Keratinocyte (primary cell): Measurements from ENCODE around the gene HMGA1. TPM values are rescaled to one million over a fixed set of nuclear protein-coding genes. Genes with fewer than 3 reads are reported as not detected.
A peak's percentile ranks its signal among the peaks of the same experiment; 100 is the strongest.

Experiments
- DNase-seq: peaks from one replicate; pipeline ENCODE4 v3.0.0-alpha.2; 2011; ENCODE audit warnings: low read depth, missing footprints, low spot score
- FAIRE-seq: peaks from 2 replicates; lab custom pipeline; 2011; peaks lifted over from hg19 to GRCh38; lab: Jason Lieb, UNC
- H2AFZ ChIP-seq: 2 replicates; pipeline ENCODE4 v1.6.0; 2012; ENCODE audit warnings: low read length, control low read depth, inconsistent platforms; ENCODE audit not compliant: control insufficient read depth
- H3K27ac ChIP-seq: 2 replicates; pipeline ENCODE4 v1.5.1; 2011; ENCODE audit warnings: low read length; ENCODE audit not compliant: control insufficient read depth, insufficient read depth
- H3K27me3 ChIP-seq: 3 replicates; pipeline ENCODE4 v1.6.0; 2011; ENCODE audit warnings: low read length; ENCODE audit not compliant: control insufficient read depth, insufficient read depth; ENCODE audit errors: extremely low read depth
- H3K36me3 ChIP-seq, 2 experiments: 2 replicates in 1 of 2; 3 replicates in 1 of 2; pipeline ENCODE4 v1.5.1; 2011; ENCODE audit warnings: low read length in 2 of 2, mild to moderate bottlenecking in 1 of 2; ENCODE audit not compliant: control insufficient read depth in 2 of 2, insufficient read depth in 2 of 2; ENCODE audit errors: extremely low read depth in 1 of 2
- H3K4me1 ChIP-seq: 3 replicates; pipeline ENCODE4 v1.5.1; 2011; ENCODE audit warnings: low read length; ENCODE audit not compliant: control insufficient read depth, insufficient read depth; ENCODE audit errors: extremely low read depth
- H3K4me2 ChIP-seq: 3 replicates; pipeline ENCODE4 v1.6.0; 2011; ENCODE audit warnings: low read depth, low read length; ENCODE audit not compliant: control insufficient read depth, insufficient read depth; ENCODE audit errors: extremely low read depth
- H3K4me3 ChIP-seq, 3 experiments: fragments of 200-600 bp in 1 of 3; sonication (generic) in 1 of 3; 2 replicates in 2 of 3; 3 replicates in 1 of 3; pipeline ENCODE4 v1.5.1; 2011 to 2016; ENCODE audit warnings: low read length in 3 of 3, mild to moderate bottlenecking in 3 of 3, control low read depth in 2 of 3, inconsistent platforms in 1 of 3, low read depth in 1 of 3, mixed read lengths in 1 of 3, mixed run types in 1 of 3, moderate library complexity in 1 of 3; ENCODE audit not compliant: control insufficient read depth in 2 of 3, insufficient read depth in 2 of 3; ENCODE audit errors: extremely low read depth in 1 of 3
- H3K79me2 ChIP-seq: 2 replicates; pipeline ENCODE4 v1.6.0; 2012; ENCODE audit warnings: low read length; ENCODE audit not compliant: control insufficient read depth, insufficient read depth
- H3K9ac ChIP-seq: 3 replicates; pipeline ENCODE4 v1.6.0; 2011; ENCODE audit warnings: low read length; ENCODE audit not compliant: control insufficient read depth, insufficient read depth; ENCODE audit errors: extremely low read depth
- H3K9me1 ChIP-seq: 3 replicates; pipeline ENCODE4 v1.6.0; 2011; ENCODE audit warnings: low read length; ENCODE audit not compliant: control insufficient read depth, insufficient read depth; ENCODE audit errors: extremely low read depth
- H3K9me3 ChIP-seq: 2 replicates; pipeline ENCODE4 v1.5.1; 2012; ENCODE audit warnings: low read depth, low read length; ENCODE audit not compliant: control insufficient read depth
- H4K20me1 ChIP-seq: 3 replicates; pipeline ENCODE4 v1.6.0; 2011; ENCODE audit warnings: low read length; ENCODE audit not compliant: control insufficient read depth, insufficient read depth; ENCODE audit errors: extremely low read depth
- CTCF ChIP-seq, 3 experiments: IDR thresholded peaks in 1 of 3; conservative IDR thresholded peaks in 1 of 3; optimal IDR thresholded peaks in 1 of 3; 2 replicates in 2 of 3; 3 replicates in 1 of 3; pipeline versions ENCODE3 to v1.5.1; 2011; ENCODE audit warnings: low read length in 3 of 3, mild to moderate bottlenecking in 3 of 3, moderate library complexity in 2 of 3, control low read depth in 1 of 3, inconsistent platforms in 1 of 3; ENCODE audit not compliant: insufficient read depth in 2 of 3; ENCODE audit errors: extremely low read depth in 1 of 3
- EZH2 ChIP-seq: IDR thresholded peaks from one replicate; pipeline ENCODE4 v1.6.1; 2012; ENCODE audit warnings: inconsistent platforms, mild to moderate bottlenecking, low read length, moderate library complexity
- dilution Hi-C: fragments of 300-500 bp; cut with MboI; formaldehyde crosslinking; loops from one replicate; pipeline ENCODE4 v1.7.0; 2020; ENCODE audit warnings: low sequenced_read_pairs; ENCODE audit not compliant: extremely low pct_ligation_motif_present
- polyA plus RNA-seq, 5 experiments: library from polyadenylated mRNA; depleted of rRNA in 3 of 5; stranded (reverse) in 3 of 5; stranded (forward) in 1 of 5; unstranded in 1 of 5; fragments of >200 nt; gene quantifications; 1 replicate in 1 of 5; 2 replicates in 3 of 5; 3 replicates in 1 of 5; pipeline versions ENCODE4 v1.2.1 to v1.2.3, GENCODE V29; 2011 to 2012; ENCODE audit warnings: missing spikeins in 2 of 5, low read depth in 1 of 5, low replicate concordance in 1 of 5

The HMGA1 gene
- polyA plus RNA-seq, 1 donor (not counting 4 experiments of a cell fraction or from before 2014, with no cell fraction given): 160 TPM

GRCh38 chr6:34236131-34236442 lies 586 bp upstream of the HMGA1 start:
- Histone ChIP-seq H3K9ac (peak overlapping the region; percentile 82), H3K4me3 (peak overlapping the region; percentile 54 to 71 (median 56)), H3K36me3 (peaks cover 5 to 18% of the 10 kb centered on the region in 2 experiments), H3K4me2 (peak overlapping the region; percentile 86), H3K9me3 (no peaks in the 10 kb centered on the region), H3K9me1 (no peaks in the 10 kb centered on the region), H4K20me1 (peaks cover 2% of the 10 kb centered on the region), H2AFZ (no peak overlapping the region), H3K79me2 (peaks cover 31% of the 10 kb centered on the region), H3K27ac (peak overlapping the region; percentile 83), H3K27me3 (no peaks in the 10 kb centered on the region), H3K4me1 (peaks cover 34% of the 10 kb centered on the region)
- DNase-seq: no peak
- TF ChIP-seq CTCF (optimal IDR thresholded peaks at IDR 0.05 in 1 of 3, IDR thresholded peaks at IDR 0.05 in 1 of 3, conservative IDR thresholded peaks at IDR 0.05 in 1 of 3; ENCODE audit: extremely low read depth in 1 of 3, insufficient read depth in 2 of 3, low read length in 3 of 3) (no peak), EZH2 (no peak)
- dilution Hi-C loops: no loop called here
- peak; percentile 29 for FAIRE-seq

GRCh38 chr6:34237316-34237721 lies 646 bp downstream of the HMGA1 start:
- Histone ChIP-seq H4K20me1 (peaks cover 12% of the 10 kb centered on the region), H3K9me3 (no peaks in the 10 kb centered on the region), H2AFZ (no peak overlapping the region), H3K9me1 (peaks cover 6% of the 10 kb centered on the region), H3K4me1 (peaks cover 46% of the 10 kb centered on the region), H3K79me2 (peaks cover 37% of the 10 kb centered on the region), H3K36me3 (peaks cover 15 to 30% of the 10 kb centered on the region in 2 experiments), H3K4me3 (peak overlapping the region; percentile 82 to 94 (median 90)), H3K27ac (peak overlapping the region; percentile 83), H3K9ac (peak overlapping the region; percentile 88), H3K27me3 (no peaks in the 10 kb centered on the region), H3K4me2 (peak overlapping the region; percentile 97)
- FAIRE-seq (no peak), DNase-seq (no peak)
- dilution Hi-C loops: no loop called here
- TF ChIP-seq CTCF (optimal IDR thresholded peaks at IDR 0.05 in 1 of 3, IDR thresholded peaks at IDR 0.05 in 1 of 3, conservative IDR thresholded peaks at IDR 0.05 in 1 of 3; ENCODE audit: extremely low read depth in 1 of 3, insufficient read depth in 2 of 3, low read length in 3 of 3) (no peak), EZH2 (no peak)
